Central memory CD8-positive, alpha-beta T cell (primary cell): Measurements from ENCODE around the gene ATPAF1.

ENCODE experiments used
- ATAC-seq: fragments of 150-1000 bp; cut with Tn5 transposase; replicated peaks from 2 replicates; pipeline ENCODE4 v1.10.0; 2022; ENCODE audit warnings: mild to moderate bottlenecking, moderate FRiP score, moderate number of reproducible peaks; ENCODE audit not compliant: poor library complexity, severe bottlenecking; ENCODE audit errors: extremely low read depth
- DNase-seq, 2 donors: peaks; one replicate each; pipeline ENCODE4 v3.0.0; 2021; ENCODE audit warnings: low spot score in 2 of 2
- H3K27ac Mint-ChIP-seq: one replicate; pipeline ENCODE4 v1.8.0; 2022; ENCODE audit warnings: low read depth, mild to moderate bottlenecking, moderate library complexity, mixed read lengths
- H3K27me3 Mint-ChIP-seq: one replicate; pipeline ENCODE4 v1.8.0; 2022; ENCODE audit warnings: mixed read lengths
- H3K36me3 Mint-ChIP-seq: one replicate; pipeline ENCODE4 v1.8.0; 2022; ENCODE audit warnings: mild to moderate bottlenecking, moderate library complexity, mixed read lengths; ENCODE audit not compliant: insufficient read depth
- H3K4me1 Mint-ChIP-seq: one replicate; pipeline ENCODE4 v1.8.0; 2022; ENCODE audit warnings: mixed read lengths
- H3K4me3 Mint-ChIP-seq: one replicate; pipeline ENCODE4 v1.8.0; 2022; ENCODE audit warnings: mild to moderate bottlenecking, moderate library complexity, mixed read lengths
- H3K9me3 Mint-ChIP-seq: one replicate; pipeline ENCODE4 v1.8.0; 2022; ENCODE audit warnings: mixed read lengths

Gene ATPAF1

DNA sequence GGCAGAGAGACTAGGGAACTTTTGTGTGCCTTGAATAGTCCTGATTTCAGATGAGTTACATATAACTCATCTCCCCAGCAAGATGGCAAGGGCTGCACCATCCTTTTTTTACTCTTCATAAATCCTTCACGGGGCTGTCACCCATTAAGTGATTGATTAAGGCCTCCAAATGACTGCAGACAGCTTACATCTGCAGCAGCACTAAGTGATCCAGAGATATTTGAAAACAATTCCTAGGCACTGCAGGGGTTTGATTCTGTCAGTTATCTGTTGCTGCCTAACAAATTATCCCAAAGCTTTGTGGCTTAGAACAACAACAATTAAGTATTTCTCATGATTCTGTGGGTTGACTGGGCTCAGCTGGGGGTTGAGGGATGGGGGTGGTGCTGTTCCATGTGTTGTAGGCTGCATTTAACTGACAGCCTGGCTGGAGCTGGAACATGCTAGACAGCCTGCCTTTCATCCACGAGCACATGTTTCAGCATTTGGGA, 22.8 kb upstream of the ATPAF1 start:
- H3K27ac Mint-ChIP-seq = peak overlapping the region; percentile 58
- peaks cover 65% of the 10 kb centered on the region for H3K36me3 Mint-ChIP-seq
- no peaks in the 10 kb centered on the region for H3K27me3 Mint-ChIP-seq
- no peaks in the 10 kb centered on the region for H3K9me3 Mint-ChIP-seq
- no peak overlapping the region for H3K4me3 Mint-ChIP-seq
- peaks cover 6% of the 10 kb centered on the region for H3K4me1 Mint-ChIP-seq
- ATAC-seq (no peak), DNase-seq (no peak)

GRCh38 chr1:46689897-46690296, 21.7 kb upstream of the ATPAF1 start:
- H3K9me3 Mint-ChIP-seq = no peaks in the 10 kb centered on the region
- H3K27ac Mint-ChIP-seq = no peak overlapping the region
- H3K27me3 Mint-ChIP-seq = no peaks in the 10 kb centered on the region
- peaks cover 6% of the 10 kb centered on the region for H3K4me1 Mint-ChIP-seq
- no peak for ATAC-seq
- H3K4me3 Mint-ChIP-seq = no peak overlapping the region
- peaks cover 62% of the 10 kb centered on the region for H3K36me3 Mint-ChIP-seq
- no peak for DNase-seq

DNA sequence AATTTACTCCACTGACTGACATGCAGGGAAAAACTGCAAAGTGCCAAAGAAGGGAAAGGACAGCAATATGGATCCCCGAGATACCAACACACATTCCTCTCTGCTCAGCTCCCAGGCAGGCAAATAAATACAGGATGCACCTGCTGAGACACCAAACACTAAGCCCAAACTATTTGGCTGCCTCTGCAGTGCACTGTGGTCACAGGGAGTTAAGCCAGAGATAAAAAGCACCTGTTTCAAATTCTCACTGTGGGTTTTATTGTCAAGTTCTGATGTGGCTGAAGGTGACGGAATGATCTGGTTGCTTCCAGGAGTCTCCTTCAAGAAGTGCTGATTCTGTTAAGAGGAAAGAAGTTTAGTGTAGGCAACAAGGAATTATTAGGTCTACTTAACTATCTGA, 21.2 kb upstream of the ATPAF1 start:
- DNase-seq (no peak), ATAC-seq (no peak)

DNA sequence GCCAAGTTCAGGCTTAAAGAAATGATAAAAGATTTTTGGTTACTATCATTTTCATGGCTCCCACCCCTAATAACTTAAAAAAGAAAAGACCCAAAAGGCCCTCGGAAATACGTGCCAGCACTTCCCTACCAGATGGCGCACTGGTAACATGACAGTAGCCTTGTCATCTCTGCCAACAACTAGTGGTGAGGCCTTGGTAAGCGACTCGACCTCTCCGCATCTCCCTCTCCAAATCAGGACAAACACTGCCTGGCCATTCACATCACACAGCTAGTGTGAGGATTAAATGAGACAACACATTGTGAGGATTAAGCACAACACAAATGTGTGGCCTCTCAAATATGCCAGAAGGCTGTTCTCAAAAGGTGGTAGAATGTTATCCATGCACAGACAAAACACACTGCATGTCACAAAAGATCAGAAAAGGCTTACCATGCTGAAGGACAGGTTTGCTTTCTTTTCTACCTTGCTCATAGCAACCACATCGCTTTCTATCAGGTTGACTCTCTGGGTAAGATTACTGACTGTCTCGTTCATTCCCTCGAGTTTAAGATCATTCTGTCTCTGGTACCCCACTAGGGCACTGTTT, 19.9 kb upstream of the ATPAF1 start:
- H3K27me3 Mint-ChIP-seq = no peaks in the 10 kb centered on the region
- H3K36me3 Mint-ChIP-seq = peaks cover 71% of the 10 kb centered on the region
- H3K4me1 Mint-ChIP-seq = peaks cover 6% of the 10 kb centered on the region
- no peak for ATAC-seq
- DNase-seq = no peak
- no peaks in the 10 kb centered on the region for H3K9me3 Mint-ChIP-seq
- H3K4me3 Mint-ChIP-seq = no peak overlapping the region
- H3K27ac Mint-ChIP-seq = no peak overlapping the region

More for the DNA sequence above, 21.2 kb upstream of the ATPAF1 start:
- H3K4me1 Mint-ChIP-seq = peaks cover 6% of the 10 kb centered on the region
- H3K27me3 Mint-ChIP-seq = no peaks in the 10 kb centered on the region
- H3K4me3 Mint-ChIP-seq = no peak overlapping the region
- H3K9me3 Mint-ChIP-seq = no peaks in the 10 kb centered on the region
- H3K36me3 Mint-ChIP-seq = peaks cover 65% of the 10 kb centered on the region
- no peak overlapping the region for H3K27ac Mint-ChIP-seq

GRCh38 chr1:46687093-46687659, 19.0 kb upstream of the ATPAF1 start:
- ATAC-seq (no peak), DNase-seq (no peak)
- Mint-ChIP-seq H3K9me3 (no peaks in the 10 kb centered on the region), H3K4me3 (no peak overlapping the region), H3K4me1 (peaks cover 6% of the 10 kb centered on the region), H3K27ac (no peak overlapping the region), H3K27me3 (no peaks in the 10 kb centered on the region), H3K36me3 (peaks cover 74% of the 10 kb centered on the region)

DNA sequence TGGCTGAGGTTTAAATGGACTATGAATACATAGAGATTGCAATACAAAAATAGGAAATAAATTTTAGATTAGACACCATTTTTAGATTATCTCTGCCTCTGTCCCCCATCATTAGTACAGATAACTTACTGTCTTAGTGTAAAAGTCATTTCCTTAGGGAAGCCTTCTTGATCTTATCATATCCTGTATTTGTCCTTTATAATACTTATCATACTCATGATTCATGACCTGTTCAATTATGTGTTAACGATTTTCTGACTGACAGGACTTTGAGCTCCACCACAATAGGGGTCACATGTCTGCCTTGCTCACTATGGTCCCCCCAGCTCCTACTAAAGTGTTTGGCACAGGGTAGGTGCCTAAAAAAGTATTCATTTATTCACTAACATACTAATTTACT, 18.1 kb upstream of the ATPAF1 start:
- H3K4me1 Mint-ChIP-seq = peaks cover 6% of the 10 kb centered on the region
- H3K36me3 Mint-ChIP-seq = peaks cover 70% of the 10 kb centered on the region
- ATAC-seq (no peak), DNase-seq (no peak)
- H3K4me3 Mint-ChIP-seq = no peak overlapping the region
- H3K9me3 Mint-ChIP-seq = no peaks in the 10 kb centered on the region
- no peaks in the 10 kb centered on the region for H3K27me3 Mint-ChIP-seq
- H3K27ac Mint-ChIP-seq = no peak overlapping the region

GRCh38 chr1:46684670-46685069, 16.5 kb upstream of the ATPAF1 start:
- no peaks in the 10 kb centered on the region for H3K9me3 Mint-ChIP-seq
- H3K27ac Mint-ChIP-seq = no peak overlapping the region

GRCh38 chr1:46682064-46682463, 13.9 kb upstream of the ATPAF1 start:
- DNase-seq = no peak
- peaks cover 65% of the 10 kb centered on the region for H3K36me3 Mint-ChIP-seq
- H3K4me1 Mint-ChIP-seq = peaks cover 4% of the 10 kb centered on the region
- H3K4me3 Mint-ChIP-seq = no peak overlapping the region
- peak overlapping the region; percentile 3 for H3K27ac Mint-ChIP-seq
- no peak for ATAC-seq
- H3K9me3 Mint-ChIP-seq = no peaks in the 10 kb centered on the region
- no peaks in the 10 kb centered on the region for H3K27me3 Mint-ChIP-seq

More at GRCh38 chr1:46684670-46685069, 16.5 kb upstream of the ATPAF1 start:
- Mint-ChIP-seq H3K27me3 (no peaks in the 10 kb centered on the region), H3K36me3 (peaks cover 71% of the 10 kb centered on the region), H3K4me1 (peaks cover 6% of the 10 kb centered on the region), H3K4me3 (no peak overlapping the region)
- ATAC-seq (no peak), DNase-seq (no peak)

DNA sequence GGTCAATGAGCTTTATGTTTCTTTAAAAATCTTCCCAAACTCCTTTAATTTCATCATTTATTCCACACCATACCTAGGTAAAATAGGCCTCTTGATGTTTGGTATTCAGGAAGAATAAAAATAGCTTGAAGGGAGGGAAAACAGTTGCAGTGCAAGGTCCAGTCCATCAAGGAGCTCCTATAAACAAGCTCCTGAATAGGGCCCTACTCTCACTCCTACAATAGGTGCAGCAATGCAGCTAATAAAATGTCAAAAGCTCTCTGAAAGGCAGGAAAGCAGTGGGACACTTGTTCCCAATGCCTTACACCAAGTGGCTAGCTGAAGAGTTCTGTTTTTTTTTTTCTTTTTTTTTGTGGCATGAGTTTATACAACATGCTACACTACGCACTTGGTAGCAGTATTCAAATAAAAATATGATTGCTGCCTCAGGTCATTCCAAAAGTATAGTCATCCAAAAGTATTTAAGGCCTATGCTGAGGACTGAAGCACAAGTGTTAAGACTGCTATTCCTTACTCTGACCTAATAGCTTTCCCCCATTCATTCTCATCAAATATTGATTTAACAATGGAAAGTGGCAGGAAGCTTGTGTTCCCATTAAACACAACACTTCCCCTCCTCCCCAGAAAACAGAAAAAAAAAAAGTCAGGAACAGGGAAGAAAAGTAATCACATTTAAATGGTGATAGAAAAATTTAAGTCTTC, 13.3 kb upstream of the ATPAF1 start:
- no peak for ATAC-seq
- Mint-ChIP-seq H3K4me1 (peaks cover 10% of the 10 kb centered on the region), H3K27me3 (no peaks in the 10 kb centered on the region), H3K27ac (peak overlapping the region; percentile 3), H3K9me3 (no peaks in the 10 kb centered on the region), H3K4me3 (no peak overlapping the region), H3K36me3 (peaks cover 62% of the 10 kb centered on the region)
- DNase-seq = no peak

GRCh38 chr1:46679789-46680573, 11.8 kb upstream of the ATPAF1 start:
- H3K27me3 Mint-ChIP-seq = no peaks in the 10 kb centered on the region
- ATAC-seq = no peak
- peaks cover 56% of the 10 kb centered on the region for H3K36me3 Mint-ChIP-seq
- H3K9me3 Mint-ChIP-seq = no peaks in the 10 kb centered on the region
- no peak overlapping the region for H3K27ac Mint-ChIP-seq
- no peak overlapping the region for H3K4me3 Mint-ChIP-seq
- no peak for DNase-seq
- H3K4me1 Mint-ChIP-seq = peaks cover 24% of the 10 kb centered on the region

DNA sequence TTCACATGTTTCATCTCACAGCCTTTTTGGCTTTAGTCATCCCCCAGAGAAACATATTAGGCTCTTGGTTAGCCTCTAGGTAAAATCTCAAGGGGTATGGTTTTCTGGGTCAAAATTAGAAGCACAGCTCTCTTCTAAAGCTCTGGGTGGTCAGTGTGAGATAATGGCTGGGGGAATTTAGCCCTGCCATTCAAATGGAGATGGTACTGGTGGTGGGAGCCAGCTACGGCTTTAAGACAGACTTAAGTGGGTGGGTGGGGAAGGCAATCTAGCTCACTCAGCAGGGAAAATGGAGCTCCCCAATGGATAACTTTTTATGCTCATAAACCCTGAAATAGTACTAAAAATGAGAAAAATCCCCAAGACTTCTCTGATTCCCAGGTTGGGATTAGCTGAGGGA, 9.2 kb upstream of the ATPAF1 start:
- ATAC-seq (no peak), DNase-seq (no peak)
- Mint-ChIP-seq H3K4me3 (no peak overlapping the region), H3K36me3 (peaks cover 36% of the 10 kb centered on the region), H3K27me3 (no peaks in the 10 kb centered on the region), H3K9me3 (no peaks in the 10 kb centered on the region), H3K4me1 (peaks cover 24% of the 10 kb centered on the region), H3K27ac (peak overlapping the region; percentile 89)

DNA sequence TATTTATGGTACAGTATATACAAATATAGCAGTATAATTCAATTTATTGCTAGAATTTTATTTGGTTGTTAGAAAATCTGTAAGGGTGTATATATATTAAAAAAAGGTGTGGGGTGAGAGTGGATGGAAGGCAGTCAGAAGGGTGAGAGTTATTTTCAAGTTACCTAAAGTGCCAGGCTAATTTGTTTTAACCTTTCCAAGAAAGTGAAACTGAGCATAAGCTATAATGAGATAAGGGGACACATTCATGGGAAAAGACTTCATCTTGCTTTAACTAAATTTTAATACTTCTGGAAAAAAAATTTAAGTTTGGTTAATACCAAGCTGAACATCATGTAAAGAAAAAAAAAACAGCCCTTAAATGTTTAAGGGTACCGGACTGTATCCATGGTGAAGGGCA, 8.4 kb upstream of the ATPAF1 start:
- Mint-ChIP-seq H3K27me3 (no peaks in the 10 kb centered on the region), H3K4me3 (no peak overlapping the region), H3K27ac (peak overlapping the region; percentile 89), H3K4me1 (peaks cover 24% of the 10 kb centered on the region), H3K36me3 (peaks cover 30% of the 10 kb centered on the region), H3K9me3 (no peaks in the 10 kb centered on the region)
- DNase-seq (no peak), ATAC-seq (no peak)
